GM18526 (cell line): ENCODE results near the gene REV3L.

Source experiments
- POLR2A ChIP-seq: IDR thresholded peaks from 3 replicates; pipeline ENCODE4 v1.6.1; 2011; ENCODE audit not compliant: insufficient read length; ENCODE audit errors: extremely low read depth

REV3L gene

DNA sequence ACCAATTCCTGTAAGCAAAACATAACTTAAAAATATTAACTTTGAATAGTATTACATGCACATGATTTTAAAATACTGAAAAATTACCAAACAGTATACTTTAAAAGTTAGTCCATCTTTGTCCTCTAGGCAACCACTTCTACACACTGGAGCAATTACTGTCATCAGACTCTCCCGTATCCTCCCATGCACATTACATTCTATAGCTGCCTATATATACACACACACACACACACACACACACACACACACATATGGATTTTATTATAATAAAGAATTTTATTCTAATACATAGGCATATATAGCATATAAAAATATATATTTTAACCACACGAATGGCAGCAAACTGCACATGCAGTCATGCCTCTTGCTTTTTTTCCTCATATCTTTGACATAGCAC lies 8.2 kb downstream of the REV3L start:
- no peak for TF ChIP-seq POLR2A

DNA sequence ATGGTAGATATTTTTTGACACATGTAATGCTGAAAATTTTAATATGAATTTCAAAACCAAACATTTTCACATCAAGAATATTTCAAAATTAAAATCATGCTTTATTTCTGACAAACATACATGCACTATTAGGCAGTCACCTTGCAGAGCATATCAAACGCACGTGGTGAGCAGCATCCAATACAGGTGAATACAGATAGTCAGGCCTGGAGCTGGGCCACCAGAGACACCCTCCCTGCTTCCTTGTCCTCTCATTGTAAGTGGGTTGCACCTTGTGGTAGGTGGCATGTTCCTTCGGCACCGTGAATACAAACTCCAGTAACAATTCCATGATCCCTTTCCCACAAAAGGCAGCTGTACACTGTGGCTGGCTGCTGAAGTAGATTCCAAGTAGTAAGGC lies 8.9 kb downstream of the REV3L start:
- no peak for TF ChIP-seq POLR2A

DNA sequence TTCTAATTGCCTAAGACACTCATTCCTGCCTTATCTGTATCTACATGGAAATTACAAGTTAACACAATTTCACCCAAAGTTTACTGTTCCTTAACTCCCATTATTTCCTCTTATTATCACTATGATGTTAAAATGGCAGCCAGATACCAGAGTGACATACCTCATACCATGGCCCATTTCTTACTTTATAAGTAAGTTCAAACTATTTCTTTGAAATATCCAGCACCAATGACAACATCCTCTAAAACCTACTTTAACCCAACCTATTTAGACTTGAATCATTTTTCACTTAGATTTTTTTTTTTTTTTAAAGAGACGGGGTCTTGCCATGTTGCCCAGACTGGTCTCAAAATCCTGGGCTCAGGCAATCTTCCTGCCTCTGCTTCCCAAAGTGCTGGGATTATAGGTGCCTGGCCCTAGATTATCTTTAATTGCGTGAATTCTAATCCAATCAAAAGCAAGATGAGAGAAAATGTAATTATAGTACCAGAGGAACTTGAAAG lies 10.0 kb downstream of the REV3L start:
- TF ChIP-seq POLR2A = no peak

DNA sequence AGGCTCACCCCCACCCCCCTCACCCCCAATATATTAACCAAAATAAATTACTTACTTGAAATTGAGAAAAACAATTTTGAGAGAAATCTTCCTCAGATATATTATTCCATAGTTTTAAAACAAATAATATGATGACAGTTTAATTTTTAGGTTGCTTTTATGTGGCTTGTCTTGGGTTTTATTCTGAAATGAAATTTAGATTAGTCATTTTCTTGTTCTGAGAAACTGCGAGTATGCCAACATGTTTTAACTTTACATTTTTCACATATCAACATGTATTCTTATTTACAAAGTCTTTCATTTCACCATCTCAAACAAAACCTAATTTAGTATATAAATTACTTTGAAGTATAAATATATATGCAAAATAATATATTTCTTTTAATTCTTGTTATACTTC lies 11.1 kb downstream of the REV3L start:
- no peak for TF ChIP-seq POLR2A

DNA sequence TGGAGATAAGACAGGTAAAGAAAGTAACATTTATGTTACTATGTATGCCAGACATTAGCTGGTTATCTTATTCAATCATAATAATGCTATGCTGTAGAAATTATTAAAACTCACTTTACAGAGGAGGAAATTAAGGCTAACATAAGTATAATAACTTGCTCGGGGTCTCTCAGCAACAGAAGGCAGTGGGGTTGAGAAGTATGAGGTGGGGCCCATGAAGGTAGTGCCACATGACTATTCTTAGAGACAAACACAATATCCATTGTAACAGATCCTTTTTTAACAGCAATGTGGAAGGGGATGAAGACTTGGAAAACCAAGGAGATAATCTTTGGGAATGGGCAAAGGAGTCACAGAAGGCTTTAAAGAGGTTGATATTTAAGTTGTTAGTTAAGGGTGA lies 11.5 kb downstream of the REV3L start:
- no peak for TF ChIP-seq POLR2A

DNA sequence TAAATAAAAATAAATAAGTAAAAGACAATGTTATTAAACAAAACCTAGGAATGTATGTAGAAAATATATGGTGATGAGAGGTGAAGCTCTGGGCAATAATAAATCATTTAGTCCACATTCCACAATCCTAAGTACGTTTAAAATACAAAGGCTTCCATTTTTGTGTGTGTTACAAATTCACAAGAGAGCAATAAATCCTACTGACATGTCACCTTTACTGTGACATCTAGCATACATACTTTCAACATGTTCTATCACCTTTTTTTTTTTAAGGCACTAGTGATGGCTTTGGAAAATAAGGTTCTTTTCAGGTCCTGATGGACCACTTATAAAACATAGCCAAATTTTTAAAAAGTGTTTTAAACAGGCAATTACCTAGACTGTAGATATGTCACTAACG lies 12.0 kb downstream of the REV3L start:
- TF ChIP-seq POLR2A = no peak

DNA sequence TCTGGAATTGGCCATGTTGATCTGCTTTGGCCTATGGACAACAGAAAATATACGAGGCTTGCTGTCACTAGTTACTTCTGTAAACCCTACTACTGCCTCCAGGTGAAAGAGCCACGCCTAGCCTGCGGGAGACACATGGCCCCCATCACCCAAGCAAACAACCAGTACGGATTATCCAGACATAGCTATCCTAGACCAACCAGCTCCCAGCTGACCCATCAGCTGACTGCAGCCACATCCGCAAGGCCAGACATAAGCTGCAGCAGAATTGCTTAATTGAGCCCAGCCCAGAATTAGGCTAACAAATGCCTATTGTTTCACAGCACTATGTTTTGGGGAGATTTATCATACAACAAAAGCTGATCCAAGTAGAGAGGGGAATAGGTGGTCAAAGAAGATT lies 13.5 kb downstream of the REV3L start:
- no peak for TF ChIP-seq POLR2A

DNA sequence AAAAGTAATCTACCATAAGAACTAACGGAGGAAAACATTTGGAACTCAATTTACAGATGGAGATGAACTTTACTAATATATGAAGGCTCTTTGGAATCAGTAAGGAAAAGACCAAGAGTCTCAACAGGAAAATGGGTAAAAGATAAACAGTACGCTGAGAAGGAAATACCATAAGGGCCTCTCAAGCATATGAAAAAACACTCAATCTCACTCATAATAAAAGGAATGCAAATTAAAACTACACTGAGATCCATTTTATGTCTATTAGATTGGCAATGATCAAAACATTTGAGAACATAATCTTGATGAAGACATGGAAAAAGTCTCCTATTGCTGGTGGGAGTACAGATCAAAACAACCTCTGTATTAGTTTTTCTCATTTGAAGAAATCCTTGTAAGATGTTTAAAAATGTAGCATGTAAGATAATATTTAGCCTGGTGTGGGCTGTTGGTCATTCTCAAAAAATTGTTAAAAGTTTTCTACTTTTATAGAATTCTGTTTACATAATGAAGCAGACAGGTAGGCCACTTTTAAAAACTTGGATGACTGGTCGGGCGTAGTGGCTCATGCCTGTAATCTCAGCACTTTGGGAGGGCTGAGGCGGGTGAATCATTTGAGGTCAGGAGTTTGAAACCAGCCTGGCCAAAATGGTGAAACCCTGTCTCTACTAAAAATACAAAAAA lies 14.5 kb downstream of the REV3L start:
- no peak for TF ChIP-seq POLR2A

DNA sequence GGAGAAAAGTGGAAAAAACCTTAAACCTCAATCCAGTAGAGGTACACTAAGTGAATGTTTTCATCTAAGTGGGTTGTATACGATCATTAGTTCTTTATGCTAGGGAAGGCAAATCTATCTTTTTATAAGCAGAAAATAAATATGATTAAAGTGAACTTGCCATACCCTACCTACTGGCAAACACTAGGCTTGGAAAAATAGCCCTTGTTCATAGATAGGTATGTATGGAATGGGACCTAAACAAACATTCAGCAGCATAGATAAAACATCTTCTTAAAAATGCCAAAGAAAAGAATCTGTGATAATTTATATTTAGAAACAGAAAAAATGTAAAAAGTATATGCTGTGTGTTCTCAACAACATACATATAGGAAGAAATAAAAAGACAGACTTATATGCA lies 18.8 kb downstream of the REV3L start:
- no peak for TF ChIP-seq POLR2A

DNA sequence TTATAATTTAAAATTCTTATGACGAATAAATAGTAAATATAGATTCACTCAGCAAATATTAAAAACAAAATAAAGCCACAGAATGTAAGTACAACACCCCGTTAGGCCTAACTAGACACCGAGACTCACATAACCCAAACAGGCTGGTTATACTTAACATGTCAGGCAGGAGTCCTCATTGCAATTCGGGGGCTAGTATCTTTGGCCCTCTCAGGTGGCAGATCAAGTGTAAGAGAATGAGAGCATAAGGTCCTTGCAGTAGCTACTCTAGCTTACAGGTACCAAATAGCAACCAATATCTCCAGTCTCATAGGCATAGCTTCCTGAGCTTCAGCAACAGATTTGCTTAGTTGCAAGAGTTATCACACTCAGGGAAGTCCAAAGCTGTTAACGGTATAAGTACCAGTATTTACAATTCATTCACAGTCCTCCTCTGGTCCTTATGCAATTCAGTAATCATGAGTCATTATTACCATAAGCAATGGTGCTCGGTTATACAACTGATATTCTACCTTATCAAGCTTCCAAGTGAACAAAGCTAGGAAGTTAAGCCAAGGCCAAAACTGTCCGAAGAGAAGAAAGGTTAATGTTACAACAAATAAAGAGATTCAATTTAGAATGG lies 20.1 kb downstream of the REV3L start:
- no peak for TF ChIP-seq POLR2A

DNA sequence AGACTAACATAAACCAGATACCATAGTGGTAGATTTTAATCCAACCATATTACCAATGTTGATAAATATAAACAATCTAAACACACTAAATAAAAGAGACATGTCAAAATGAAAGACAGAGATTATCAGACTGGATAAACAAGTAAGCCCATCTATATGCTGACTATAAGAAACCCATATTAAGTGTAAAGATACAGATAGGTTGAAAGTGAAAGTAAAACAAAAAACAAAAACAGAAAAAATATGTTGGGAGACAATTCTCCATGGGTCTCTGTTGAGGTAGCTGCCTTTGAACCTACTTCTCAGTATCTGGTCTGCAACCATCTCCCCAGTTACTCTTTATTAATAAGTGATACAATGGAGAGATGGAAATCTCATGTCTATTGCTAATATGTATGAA lies 21.2 kb downstream of the REV3L start:
- TF ChIP-seq POLR2A = no peak

DNA sequence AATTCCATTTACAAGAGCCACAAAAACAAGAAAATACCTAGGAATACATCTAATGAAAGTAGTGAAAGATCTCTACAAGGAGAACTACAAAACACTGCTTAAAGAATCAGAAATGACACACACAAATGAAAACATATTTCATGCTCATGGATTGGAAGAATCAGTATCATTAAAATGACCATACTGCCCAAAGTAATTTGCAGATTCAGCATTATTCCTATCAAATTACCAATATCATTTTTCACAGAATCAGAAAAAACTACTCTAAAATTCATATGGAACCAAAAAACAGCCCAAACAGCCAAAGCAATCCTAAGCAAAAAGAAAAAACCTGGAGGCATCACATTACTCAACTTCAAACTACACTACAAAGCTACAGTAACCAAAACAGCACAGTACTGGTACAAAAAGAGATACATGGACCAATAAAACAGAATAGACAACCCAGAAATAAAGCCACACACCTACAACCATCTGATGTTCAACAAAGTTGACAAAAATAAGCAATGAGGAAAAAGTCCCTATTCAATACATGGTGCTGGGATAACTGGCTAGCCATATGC lies 24.3 kb downstream of the REV3L start:
- TF ChIP-seq POLR2A = no peak

DNA sequence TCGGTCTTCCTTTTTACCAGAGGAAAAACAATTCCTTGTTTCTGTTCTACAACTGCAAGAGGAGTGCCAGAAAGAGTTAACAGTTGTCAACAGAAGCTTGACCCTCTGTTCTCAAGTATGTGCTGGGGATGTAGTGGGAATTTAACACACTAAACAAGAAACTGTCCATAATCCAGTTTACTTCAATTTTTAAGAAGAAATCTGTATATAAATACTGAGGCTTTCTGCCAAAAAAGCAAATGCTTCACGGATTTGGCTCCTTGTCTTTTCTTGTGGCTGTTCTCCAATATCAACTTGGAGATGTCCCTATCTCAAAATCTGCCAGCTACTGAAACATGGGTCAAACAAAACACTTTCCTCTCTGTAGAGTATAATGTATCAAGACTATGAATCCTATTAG lies 26.8 kb downstream of the REV3L start:
- no peak for TF ChIP-seq POLR2A

DNA sequence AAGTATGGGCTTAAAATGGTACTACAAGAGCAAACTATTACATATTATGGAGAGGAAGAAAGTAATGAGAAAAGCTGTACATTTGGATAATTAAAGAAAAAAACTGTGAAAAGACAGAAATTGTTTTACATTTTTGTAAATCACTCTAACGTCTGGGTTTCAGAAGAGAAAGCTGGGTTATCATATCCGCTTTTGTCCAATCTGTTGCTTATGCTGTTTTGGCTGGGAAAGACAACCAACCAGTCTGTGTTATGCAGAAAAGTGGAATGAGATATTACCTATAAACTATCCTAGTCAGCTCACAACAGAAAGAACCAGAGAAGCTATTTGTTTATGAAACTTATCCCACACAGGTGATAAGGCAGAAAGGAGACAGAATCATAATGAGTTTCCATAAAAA lies 32.4 kb downstream of the REV3L start:
- TF ChIP-seq POLR2A = no peak

DNA sequence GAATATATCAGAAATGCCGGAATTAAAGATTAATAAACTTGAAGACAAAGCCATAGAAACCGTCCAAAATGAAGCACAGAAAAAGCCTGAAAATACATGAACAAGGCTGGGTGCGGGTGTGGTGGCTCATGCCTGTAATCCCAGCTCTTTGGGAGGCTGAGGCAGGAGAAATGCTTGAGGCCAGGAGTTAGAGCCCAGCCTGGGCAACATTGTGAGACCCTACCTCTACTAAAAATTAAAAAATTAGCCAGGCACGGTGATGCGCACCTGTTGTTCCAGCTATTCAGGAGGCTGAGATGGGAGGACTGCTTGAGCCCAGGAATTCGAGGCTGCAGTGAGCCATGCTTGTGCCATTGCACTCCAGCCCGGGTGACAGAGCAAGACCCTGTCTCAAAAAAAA lies 32.9 kb downstream of the REV3L start:
- TF ChIP-seq POLR2A = no peak

DNA sequence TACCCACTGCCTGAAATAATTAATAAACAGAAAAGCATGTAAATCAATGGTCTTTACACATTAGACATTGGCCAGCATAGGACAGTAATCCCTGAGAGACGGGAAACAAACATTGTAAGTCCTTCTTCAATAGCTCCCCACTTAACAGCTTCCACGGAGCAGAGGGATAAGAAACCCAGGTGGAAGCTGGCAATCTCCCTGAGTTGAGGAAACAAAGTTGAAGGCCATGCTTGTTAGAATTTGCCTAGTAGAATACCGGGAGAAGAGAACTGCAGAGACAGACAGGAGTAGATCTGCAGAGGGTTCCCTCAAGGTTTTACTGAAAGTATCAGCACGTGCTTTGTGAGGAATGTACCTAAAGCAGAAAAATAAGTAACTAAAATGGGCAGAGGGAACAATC lies 33.9 kb downstream of the REV3L start:
- TF ChIP-seq POLR2A = no peak

DNA sequence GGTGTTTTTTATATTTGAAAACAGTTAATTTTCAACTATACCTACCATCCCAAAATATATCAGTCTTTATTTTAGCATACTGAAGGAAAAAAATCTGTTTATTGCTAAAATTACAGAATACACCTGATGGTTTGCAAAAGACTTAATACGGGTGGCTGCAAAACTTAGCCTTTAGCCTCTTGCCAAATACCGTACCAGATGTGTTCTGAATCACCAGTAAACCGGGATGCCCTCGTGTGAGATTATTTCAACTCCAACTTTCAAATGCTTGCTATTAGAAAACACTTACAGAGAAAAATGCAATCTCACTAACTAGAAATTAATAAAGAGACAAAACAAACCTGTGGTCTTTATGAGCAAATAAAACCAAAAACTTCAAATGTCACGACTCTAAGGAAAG lies 36.0 kb downstream of the REV3L start:
- TF ChIP-seq POLR2A = no peak

DNA sequence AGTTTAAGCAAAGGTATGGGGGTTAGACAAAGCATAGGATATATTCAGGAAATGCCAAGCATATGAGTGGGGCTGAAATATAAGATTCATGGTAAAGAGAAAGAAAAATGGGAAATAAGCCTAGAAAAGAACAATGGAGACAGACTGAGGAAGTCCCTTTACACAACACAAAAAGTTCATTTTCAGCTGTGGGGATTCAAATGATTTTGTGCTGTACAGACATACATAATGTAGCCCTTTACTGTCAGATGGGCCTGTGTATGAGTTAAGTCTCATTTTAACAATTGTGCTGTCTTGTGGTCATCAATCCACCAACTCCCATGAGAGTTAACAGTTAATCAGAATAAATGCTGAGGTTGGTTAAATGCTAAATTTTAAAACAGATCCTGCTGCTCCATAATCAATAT lies 37.2 kb downstream of the REV3L start:
- no peak for TF ChIP-seq POLR2A
